H1 (cell line): ENCODE measurements around the gene CCDC152. TPM values are rescaled to one million over a fixed set of nuclear protein-coding genes. Genes with fewer than 3 reads are reported as not detected.
A peak's percentile ranks its signal among the peaks of the same experiment; 100 is the strongest.

Source experiments
- BRCA1 ChIP-seq: IDR thresholded peaks from 2 replicates; pipeline ENCODE4 v1.6.1; 2012; ENCODE audit warnings: low read depth, low read length, improper control_type of control experiment
- EGR1 ChIP-seq: IDR thresholded peaks from 2 replicates; pipeline ENCODE4 v1.6.1; 2011; ENCODE audit warnings: low read depth, low read length, borderline replicate concordance
- EZH2 ChIP-seq: fragments of 200-600 bp; sonication (generic); IDR thresholded peaks from 2 replicates; pipeline ENCODE4 v1.7.1; 2012; ENCODE audit warnings: low read depth, mild to moderate bottlenecking, moderate library complexity, low read length, inconsistent platforms; ENCODE audit not compliant: severe bottlenecking
- FOSL1 ChIP-seq: IDR thresholded peaks from 2 replicates; pipeline ENCODE4 v1.6.1; 2011; ENCODE audit warnings: mild to moderate bottlenecking, low read depth, low read length, moderate library complexity; ENCODE audit not compliant: insufficient read depth
- GTF2F1 ChIP-seq: IDR thresholded peaks from 2 replicates; pipeline ENCODE4 v1.6.1; 2012; ENCODE audit warnings: low read depth, low read length, improper control_type of control experiment, borderline replicate concordance
- HDAC2 ChIP-seq, 2 experiments: fragments of 300-600 bp in 1 of 2; sonication (generic) in 1 of 2; IDR thresholded peaks; 2 replicates each; pipeline ENCODE4 v1.6.1; 2011 to 2012; ENCODE audit warnings: low read depth in 2 of 2, low read length in 2 of 2, mild to moderate bottlenecking in 2 of 2, moderate library complexity in 2 of 2, borderline replicate concordance in 1 of 2, inconsistent platforms in 1 of 2
- KDM1A ChIP-seq: fragments of 200-600, 300-600 bp; sonication (generic); IDR thresholded peaks from 2 replicates; pipeline ENCODE4 v1.7.1; 2016; ENCODE audit warnings: mild to moderate bottlenecking, low read length, borderline replicate concordance
- PHF8 ChIP-seq: fragments of 200-600 bp; sonication (generic); conservative IDR thresholded peaks from 2 replicates; pipeline ENCODE4 v1.7.1; 2012; ENCODE audit warnings: low read depth, mild to moderate bottlenecking, inconsistent platforms, low read length, moderate library complexity
- POU5F1 ChIP-seq: IDR thresholded peaks from 2 replicates; pipeline ENCODE4 v1.6.1; 2011; ENCODE audit warnings: low read depth, mild to moderate bottlenecking, low read length, moderate library complexity
- TAF1 ChIP-seq: IDR thresholded peaks from 2 replicates; pipeline ENCODE4 v1.6.1; 2011; ENCODE audit warnings: mild to moderate bottlenecking, low read depth, low read length
- TAF7 ChIP-seq: optimal IDR thresholded peaks from 2 replicates; pipeline ENCODE3; 2011; ENCODE audit warnings: low read depth, mild to moderate bottlenecking, inconsistent platforms, low read length, moderate library complexity, borderline replicate concordance
- TBP ChIP-seq: IDR thresholded peaks from 2 replicates; pipeline ENCODE4 v1.6.1; 2011; ENCODE audit warnings: low read depth, low read length, improper control_type of control experiment
- ZNF274 ChIP-seq: IDR thresholded peaks from 2 replicates; pipeline ENCODE4 v1.7.0; 2012; ENCODE audit warnings: low read length, borderline replicate concordance; ENCODE audit errors: extremely low read depth
- polyA plus RNA-seq, 7 experiments: library from polyadenylated mRNA; depleted of rRNA in 3 of 7; stranded (reverse) in 5 of 7; unstranded in 2 of 7; fragments of >200 nt in 5 of 7; fragments of 200-250 nt in 2 of 7; gene quantifications; 1 replicate in 5 of 7; 2 replicates in 1 of 7; 4 replicates in 1 of 7; pipeline versions ENCODE4 v1.2.1 to v1.2.3, GENCODE V29; 2011 to 2013; ENCODE audit warnings: missing spikeins in 2 of 7, mixed read lengths in 2 of 7
- total RNA-seq: library from RNA; stranded (reverse); fragmentation: NEBNext Ultra II Directional; extraction: Animal tissue kit (Norgen Biotek cat#: 25700); gene quantifications from 2 replicates; pipeline ENCODE4 v1.2.1, GENCODE V29; 2021
- TF ChIP-seq, protein P1 (sequence below): IDR thresholded peaks from 2 replicates; pipeline ENCODE4 v1.6.1; 2012; ENCODE audit warnings: low read length, inconsistent platforms
- TF ChIP-seq, protein P2 (sequence below): IDR thresholded peaks from 2 replicates; pipeline ENCODE4 v1.6.1; 2012; ENCODE audit warnings: inconsistent platforms
- TF ChIP-seq, protein P3 (sequence below): IDR thresholded peaks from 2 replicates; pipeline ENCODE4 v1.6.1; 2011; ENCODE audit warnings: low read length, improper control_type of control experiment
- TF ChIP-seq, protein P4 (sequence below): IDR thresholded peaks from 2 replicates; pipeline ENCODE4 v1.6.1; 2011; ENCODE audit warnings: low read depth, mild to moderate bottlenecking, low read length; ENCODE audit not compliant: insufficient read depth

CCDC152 gene
- total and polyA plus RNA-seq, 2 of the 8 experiments (the other 6 are each of a cell fraction or from before 2014, with no cell fraction given), result 2.6 to 9.5 TPM

GRCh38 chr5:42813533-42813932 lies 56.9 kb downstream of the CCDC152 start (continued):
- TF ChIP-seq, protein P1, sequence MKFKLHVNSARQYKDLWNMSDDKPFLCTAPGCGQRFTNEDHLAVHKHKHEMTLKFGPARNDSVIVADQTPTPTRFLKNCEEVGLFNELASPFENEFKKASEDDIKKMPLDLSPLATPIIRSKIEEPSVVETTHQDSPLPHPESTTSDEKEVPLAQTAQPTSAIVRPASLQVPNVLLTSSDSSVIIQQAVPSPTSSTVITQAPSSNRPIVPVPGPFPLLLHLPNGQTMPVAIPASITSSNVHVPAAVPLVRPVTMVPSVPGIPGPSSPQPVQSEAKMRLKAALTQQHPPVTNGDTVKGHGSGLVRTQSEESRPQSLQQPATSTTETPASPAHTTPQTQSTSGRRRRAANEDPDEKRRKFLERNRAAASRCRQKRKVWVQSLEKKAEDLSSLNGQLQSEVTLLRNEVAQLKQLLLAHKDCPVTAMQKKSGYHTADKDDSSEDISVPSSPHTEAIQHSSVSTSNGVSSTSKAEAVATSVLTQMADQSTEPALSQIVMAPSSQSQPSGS, result no peak
- TF ChIP-seq PHF8, result no peak
- no peak for TF ChIP-seq BRCA1
- TF ChIP-seq EZH2, result no peak
- peak; percentile 35; the same call in 1 of the 2 replicates for TF ChIP-seq TAF1
- TF ChIP-seq KDM1A, result peak; percentile 30; the same call in 1 of the 2 replicates
- no peak for TF ChIP-seq EGR1
- TF ChIP-seq, protein P2, sequence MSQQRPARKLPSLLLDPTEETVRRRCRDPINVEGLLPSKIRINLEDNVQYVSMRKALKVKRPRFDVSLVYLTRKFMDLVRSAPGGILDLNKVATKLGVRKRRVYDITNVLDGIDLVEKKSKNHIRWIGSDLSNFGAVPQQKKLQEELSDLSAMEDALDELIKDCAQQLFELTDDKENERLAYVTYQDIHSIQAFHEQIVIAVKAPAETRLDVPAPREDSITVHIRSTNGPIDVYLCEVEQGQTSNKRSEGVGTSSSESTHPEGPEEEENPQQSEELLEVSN, result no peak
- TF ChIP-seq HDAC2 (IDR thresholded peaks at IDR 0.05; ENCODE audit: borderline replicate concordance in 1 of 2, low read depth in 2 of 2, low read length in 2 of 2), result 0 out of 4 replicates have a peak, but pooled peaks of 1 of the 2 experiments have one; percentile 73
- TF ChIP-seq TBP, result no peak
- TF ChIP-seq GTF2F1, result no peak
- no peak for TF ChIP-seq TAF7
- TF ChIP-seq, protein P3, sequence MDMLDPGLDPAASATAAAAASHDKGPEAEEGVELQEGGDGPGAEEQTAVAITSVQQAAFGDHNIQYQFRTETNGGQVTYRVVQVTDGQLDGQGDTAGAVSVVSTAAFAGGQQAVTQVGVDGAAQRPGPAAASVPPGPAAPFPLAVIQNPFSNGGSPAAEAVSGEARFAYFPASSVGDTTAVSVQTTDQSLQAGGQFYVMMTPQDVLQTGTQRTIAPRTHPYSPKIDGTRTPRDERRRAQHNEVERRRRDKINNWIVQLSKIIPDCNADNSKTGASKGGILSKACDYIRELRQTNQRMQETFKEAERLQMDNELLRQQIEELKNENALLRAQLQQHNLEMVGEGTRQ, result no peak
- no peak for TF ChIP-seq FOSL1
- TF ChIP-seq POU5F1, result no peak
- TF ChIP-seq ZNF274, result no peak
- TF ChIP-seq, protein P4, sequence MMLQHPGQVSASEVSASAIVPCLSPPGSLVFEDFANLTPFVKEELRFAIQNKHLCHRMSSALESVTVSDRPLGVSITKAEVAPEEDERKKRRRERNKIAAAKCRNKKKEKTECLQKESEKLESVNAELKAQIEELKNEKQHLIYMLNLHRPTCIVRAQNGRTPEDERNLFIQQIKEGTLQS, result no peak
- TF ChIP-seq, all 59 proteins: peak for 12
